ENCODE measurements around the gene CADM1.

CADM1 gene

DNA sequence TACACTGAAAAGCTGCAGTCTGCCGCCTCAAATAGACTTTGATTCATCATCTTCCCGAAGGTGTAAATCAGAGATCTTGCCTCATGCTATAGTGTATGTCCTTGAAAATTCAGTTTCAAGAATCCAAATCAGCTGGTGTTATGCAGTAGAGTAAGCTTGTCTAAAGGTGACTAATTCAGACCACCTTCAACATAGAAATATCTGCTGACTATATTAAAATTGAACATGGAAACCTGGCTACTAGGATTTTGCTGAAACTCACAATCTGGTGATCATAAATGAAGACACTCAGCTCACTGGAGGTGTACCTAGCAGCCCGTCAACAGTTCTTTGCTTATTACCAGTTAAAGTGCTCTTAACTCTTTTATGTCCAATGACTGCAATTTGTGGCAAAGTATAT lies 266.6 kb downstream of the CADM1 start:
- no peak for DNase-seq

- DNase-seq = no peak
Measured at GRCh38 chr11:115234794-115235193, 269.4 kb downstream of the CADM1 start.

DNA sequence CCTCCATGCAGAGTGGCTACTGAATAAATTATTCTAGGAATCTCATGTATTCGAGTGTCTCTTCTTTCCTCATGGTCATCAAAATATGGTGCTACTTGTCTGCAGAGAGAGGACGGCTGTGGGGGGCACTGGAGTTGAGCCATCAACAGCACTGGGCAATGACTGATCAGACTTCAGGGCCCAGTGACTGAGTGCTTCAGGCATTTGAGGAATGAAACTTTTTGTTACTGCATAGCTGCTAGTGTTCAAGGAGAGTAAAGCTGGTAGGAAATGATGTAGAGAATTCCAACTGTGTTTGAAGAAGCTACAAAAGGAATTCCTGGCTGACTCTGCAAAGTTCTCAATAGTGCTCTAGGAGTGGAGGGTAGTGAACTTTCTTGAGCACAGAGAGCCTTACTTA lies 277.7 kb downstream of the CADM1 start:
- DNase-seq = no peak

DNA sequence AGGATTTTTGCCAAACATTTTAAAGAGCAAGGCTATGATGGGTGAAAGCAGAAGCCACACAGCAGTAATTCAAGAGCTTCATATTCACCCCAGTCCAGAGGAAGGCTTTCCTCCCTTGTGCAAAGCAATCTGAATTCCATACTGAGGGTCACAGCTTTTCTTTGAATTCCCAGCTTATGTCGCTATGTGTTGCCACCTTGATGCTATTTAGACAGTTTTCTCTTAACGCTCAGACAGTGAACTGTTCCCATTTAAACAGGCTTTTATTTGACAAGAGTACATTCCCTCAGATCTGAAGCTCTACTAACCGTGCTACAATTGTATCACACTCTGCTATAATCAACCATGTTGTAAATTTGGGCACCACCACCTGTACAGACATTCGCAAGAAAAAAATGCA lies 279.7 kb downstream of the CADM1 start:
- DNase-seq = no peak

DNA sequence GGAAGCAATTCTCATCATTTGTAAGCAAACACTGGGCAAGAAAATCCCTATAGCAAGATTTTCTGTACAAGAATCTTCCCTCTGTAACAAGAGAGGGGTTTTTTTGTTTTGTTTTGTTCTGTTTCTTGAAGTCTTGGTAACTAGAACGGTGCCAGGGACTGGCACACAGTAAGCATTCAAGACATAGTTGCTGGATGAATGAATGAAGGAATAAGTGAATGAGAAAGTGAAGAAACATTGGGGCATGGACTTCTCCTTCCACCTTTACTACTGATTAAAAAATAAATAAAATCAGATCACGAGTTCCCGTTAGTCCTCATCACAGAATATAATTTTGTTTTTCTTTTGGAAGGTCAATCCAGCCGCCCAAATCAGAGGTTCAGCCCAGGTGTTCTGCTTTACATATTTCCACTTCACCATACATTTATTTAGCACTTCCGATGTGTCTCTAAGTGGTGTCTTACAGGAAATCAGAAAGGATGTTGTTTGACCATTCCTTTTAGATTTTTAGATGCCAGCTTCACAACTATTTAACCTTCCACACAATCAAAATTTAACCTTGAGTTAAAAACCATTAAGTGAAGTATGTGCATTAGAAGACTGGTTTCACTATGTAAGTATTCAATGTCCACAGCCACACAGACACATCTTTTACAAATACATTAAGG lies 281.2 kb downstream of the CADM1 start:
- DNase-seq = no peak

- peak; percentile 46 for DNase-seq
Measured at GRCh38 chr11:115222218-115222862, 281.9 kb downstream of the CADM1 start.

GRCh38 chr11:115221461-115222069 lies 282.6 kb downstream of the CADM1 start:
- no peak for DNase-seq

GRCh38 chr11:115220911-115221310 lies 283.3 kb downstream of the CADM1 start:
- DNase-seq = no peak

DNA sequence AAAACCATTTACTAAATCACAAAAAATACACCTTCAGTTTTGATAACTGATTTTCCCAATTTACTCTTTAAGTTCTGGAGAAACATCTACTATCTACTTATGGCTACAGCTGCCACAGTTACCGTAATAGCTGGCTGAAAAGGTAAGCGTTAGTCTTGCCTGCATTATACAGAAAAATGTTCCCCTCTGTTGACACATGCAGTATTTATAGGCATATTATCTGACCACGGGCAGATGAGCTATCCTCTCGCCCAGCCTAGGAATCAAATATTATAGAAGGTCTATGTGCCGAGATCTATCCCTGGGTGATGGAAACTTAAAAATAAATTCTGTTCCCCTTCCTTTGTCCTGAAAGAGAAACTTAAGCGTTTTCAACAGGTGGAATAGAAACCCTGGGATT lies 283.8 kb downstream of the CADM1 start:
- no peak for DNase-seq

DNA sequence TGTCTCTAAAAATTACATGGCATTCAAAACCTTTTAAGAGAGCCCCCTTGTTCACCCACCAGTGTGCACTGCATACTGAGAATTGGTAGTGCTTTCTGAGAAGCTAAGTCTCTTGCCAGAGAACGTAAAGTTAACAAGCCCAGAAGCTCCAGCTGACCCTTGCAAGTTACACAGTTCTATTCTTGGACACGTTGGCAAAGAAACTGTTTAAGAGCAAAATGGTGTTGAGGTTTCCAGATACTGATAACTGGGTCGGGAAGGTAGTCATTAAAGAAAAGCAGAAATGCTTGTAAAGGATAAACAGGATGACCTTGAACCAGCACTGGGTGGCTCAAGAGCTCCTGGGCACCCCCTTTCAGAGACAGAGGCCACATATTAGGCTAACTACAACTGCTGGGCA lies 284.8 kb downstream of the CADM1 start:
- DNase-seq = no peak

GRCh38 chr11:115217726-115218311 lies 286.4 kb downstream of the CADM1 start:
- no peak for DNase-seq

GRCh38 chr11:115215694-115216617 lies 288.3 kb downstream of the CADM1 start:
- peak; percentile 3 for DNase-seq

GRCh38 chr11:115214644-115215234 lies 289.5 kb downstream of the CADM1 start:
- DNase-seq = no peak

GRCh38 chr11:115213007-115213406 lies 291.2 kb downstream of the CADM1 start:
- DNase-seq = no peak

DNA sequence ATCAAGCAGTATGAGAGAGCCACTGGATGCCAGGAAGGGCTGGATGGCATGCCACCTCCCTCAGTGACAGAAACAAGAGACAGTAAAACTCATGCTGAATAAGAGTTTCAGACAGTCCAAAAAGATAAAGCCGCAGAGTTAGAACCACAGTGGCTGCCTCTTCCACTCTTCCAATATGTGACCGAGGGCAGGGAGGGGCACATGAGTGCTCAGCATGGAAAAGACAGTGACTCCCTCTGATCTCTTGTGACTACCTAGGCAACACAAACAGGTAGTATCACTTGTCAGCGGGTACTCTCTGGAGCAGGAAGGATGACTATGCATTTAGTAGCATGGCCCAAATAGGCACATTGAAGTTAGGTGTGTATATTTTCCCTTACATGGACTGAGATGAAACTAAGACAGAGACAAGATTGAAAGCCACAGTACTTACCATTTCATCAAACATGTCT lies 295.4 kb downstream of the CADM1 start:
- DNase-seq = no peak

DNA sequence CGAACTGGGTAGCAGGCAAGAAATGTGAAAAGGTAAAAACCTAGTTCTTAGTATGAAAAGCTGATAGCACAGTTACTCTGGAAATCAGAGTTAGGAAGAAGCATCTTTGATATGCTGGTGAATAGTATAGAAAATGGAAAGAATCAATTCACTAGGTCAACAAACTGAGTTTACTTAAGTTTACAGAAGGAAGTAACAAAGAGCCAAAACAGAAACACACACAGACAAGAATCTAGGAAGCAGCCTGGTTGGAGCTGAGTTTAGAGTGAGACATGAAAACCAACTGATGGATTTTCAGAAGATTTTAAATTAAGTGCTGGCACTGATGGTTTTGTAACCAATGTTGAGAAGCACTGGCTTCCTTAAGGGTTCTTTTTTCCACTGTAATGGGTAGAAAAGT lies 296.3 kb downstream of the CADM1 start:
- no peak for DNase-seq

DNA sequence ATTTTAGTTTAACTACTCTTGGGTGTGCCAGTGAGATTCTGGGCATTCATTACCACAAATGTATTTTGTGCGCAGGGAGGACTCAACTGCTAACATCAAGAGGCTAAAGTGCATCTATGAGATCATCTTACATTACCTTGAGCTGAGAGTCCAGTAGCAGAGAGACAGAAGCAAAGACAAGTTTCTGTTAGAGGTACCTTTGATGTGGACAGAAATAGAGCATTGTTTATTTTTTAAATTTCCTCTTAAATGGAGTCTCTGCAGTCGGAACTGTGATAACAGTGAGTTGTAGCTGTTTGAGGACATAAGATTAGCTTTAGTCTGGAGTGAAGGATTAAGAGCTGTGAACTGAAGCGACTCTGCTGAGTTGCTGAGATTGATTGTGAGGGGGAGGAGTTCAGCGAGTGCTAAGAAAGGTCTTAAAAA lies 297.0 kb downstream of the CADM1 start:
- DNase-seq = peak; percentile 38

GRCh38 chr11:115206365-115207022 lies 297.7 kb downstream of the CADM1 start:
- DNase-seq = no peak

DNA sequence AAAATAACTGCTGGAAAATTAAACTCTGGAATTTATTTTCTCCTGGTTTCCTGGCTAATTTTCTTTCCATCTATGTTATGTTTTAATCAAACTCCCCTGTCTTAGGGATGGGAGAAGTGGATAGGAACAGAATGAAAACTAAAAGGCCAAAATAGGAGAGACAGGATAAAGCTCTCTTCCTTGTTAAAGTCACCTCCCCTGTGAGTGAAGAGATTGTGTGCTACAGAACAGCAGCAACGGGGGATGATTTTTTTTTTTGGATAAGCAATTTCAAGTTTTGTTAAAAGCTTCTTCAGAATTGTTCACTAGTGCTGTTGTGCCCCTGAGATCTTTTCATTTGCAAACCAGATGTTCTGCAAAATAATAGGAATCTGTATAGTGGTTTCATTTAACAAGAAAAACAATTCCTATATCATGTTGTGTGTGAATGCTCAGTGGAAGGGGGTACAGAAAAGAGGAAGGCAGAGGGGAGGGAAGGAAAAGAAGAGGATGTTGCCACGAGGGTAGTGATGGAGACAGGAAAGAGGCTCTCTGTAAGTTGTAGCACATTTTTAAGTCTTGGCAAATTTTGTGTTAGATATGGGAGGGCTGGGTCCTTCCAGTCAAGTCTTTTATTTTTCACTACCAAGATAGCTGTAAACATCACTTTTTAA lies 301.2 kb downstream of the CADM1 start:
- DNase-seq = no peak

DNA sequence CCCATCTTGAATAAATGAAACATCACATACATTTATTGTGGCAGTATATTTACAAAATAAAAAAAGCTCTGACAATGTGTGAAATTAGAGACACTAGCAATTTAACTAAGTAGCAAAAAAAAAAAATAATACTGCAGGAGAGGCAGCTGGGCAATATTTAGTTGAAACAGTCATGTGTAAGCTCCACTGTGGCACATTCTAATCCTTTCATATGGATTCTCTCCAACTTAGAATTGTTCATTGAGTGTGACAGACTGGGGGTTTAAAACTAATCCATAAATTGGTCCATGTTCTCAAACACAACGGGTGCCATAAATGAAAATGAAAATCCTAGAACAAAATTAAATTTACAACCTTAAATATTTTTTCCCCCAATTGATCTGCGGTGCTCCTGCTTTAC lies 302.1 kb downstream of the CADM1 start:
- no peak for DNase-seq

DNA sequence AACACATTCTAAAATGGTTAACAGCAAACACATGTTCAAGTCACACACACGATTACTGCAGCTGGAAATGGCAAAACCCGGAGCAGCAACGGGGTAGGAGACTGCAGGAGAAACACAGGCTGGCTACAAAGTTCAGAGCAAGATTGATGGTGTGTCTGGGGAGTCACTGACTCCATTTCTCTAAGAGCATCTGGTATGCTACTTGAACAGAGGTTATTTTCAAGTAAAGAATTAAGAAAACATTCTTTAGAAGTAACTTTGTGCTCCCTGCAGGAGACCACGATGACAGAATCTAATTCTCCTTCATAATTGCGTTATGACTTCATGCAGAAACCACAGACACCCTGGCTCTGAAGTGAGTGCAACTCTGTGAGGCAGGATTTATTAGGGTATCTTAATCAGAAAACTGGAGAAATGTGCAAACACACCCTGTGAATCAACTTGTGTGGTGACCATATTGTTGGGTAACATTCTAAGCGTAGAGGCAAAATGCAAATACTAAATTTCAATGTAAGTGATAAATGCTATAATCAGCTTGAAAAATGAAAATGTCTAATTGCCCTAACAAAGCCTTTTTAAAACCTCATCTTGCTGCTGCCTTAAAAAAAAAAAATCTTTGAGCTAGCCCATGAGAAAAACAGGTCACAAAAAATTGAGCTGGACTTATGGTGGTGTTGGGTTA lies 303.0 kb downstream of the CADM1 start:
- DNase-seq = no peak

All from NCI-H1436 (cell line).